AG04449 (cell line): Measurements from ENCODE around the gene NR2F6.
A peak's percentile ranks its signal among the peaks of the same experiment; 100 is the strongest.

Experiments used
- CTCF ChIA-PET: fragments of 350-600 bp; formaldehyde crosslinking; extraction: SDS; loops from one replicate; lab custom pipeline; 2021; ENCODE audit warnings: antibody characterized with exemption; lab: Yijun Ruan, JAX
- POLR2A ChIA-PET: fragments of 400-600, 350-600 bp; formaldehyde crosslinking; extraction: SDS; loops from one replicate; lab custom pipeline; 2020; ENCODE audit warnings: antibody characterized with exemption, inconsistent platforms; lab: Yijun Ruan, JAX
- DNase-seq: peaks from one replicate; pipeline ENCODE4 v3.0.0-alpha.2; 2010; ENCODE audit warnings: low read depth, low spot score
- H3K4me3 ChIP-seq: 2 replicates; pipeline ENCODE4 v1.5.1; 2011; ENCODE audit warnings: low read depth, mild to moderate bottlenecking, control low read depth, low read length
- CTCF ChIP-seq: IDR thresholded peaks from one replicate; pipeline ENCODE4 v1.5.1; 2011; ENCODE audit warnings: mild to moderate bottlenecking, moderate library complexity, low read length, control low read depth, inconsistent platforms; ENCODE audit not compliant: insufficient read depth; ENCODE audit errors: missing control alignments

Gene NR2F6

GRCh38 chr19:17229890-17230289, 15.8 kb downstream of the NR2F6 start:
- no peak overlapping the region for H3K4me3 ChIP-seq
- ChIA-PET POLR2A (interaction anchor here (1.0 kb wide), 1 partner anchor 15 kb away, joined by 3 read pairs; the partner anchor contains the start of gene USE1), CTCF (interaction anchor here (1.2 kb wide), 1 partner anchor 30 kb away, joined by 3 read pairs; no protein-coding TSS in a partner anchor)
- no peak for TF ChIP-seq CTCF
- no peak for DNase-seq

GRCh38 chr19:17227798-17228367, 17.8 kb downstream of the NR2F6 start:
- CTCF ChIA-PET: interaction anchor here (1.1 to 2.1 kb wide), 3 partner anchors 9 to 56 kb away, joined by 3 to 4 read pairs (median 4); no protein-coding TSS in a partner anchor
- no peak overlapping the region; the same call in 1 of the 2 replicates for H3K4me3 ChIP-seq
- no peak for DNase-seq
- POLR2A ChIA-PET: interaction anchor here (0.6 kb wide), 1 partner anchor 77 kb away, joined by 3 read pairs; no protein-coding TSS in a partner anchor
- no peak for TF ChIP-seq CTCF

GRCh38 chr19:17226002-17226933, 19.5 kb downstream of the NR2F6 start, which contains the start of gene OCEL1:
TSS of gene OCEL1 (plus strand) at chr19:17226226. CDS start at chr19:17226248, 22 bp downstream.
- peak within 1 kb of the TSS; percentile 91 for H3K4me3 ChIP-seq
- ChIA-PET POLR2A (interaction anchor here (1.0 to 2.3 kb wide), 5 partner anchors 8 to 17 kb away, joined by 4 to 17 read pairs (median 11); partner anchors contain the start of gene USE1), CTCF (interaction anchor here (0.9 to 2.7 kb wide), 8 partner anchors 8 to 57 kb away, joined by 3 to 25 read pairs (median 4); partner anchors contain the start of genes ANKLE1 and USE1)
- peak; percentile 74 for DNase-seq
- TF ChIP-seq CTCF: no peak

- no peak for TF ChIP-seq CTCF
- H3K4me3 ChIP-seq: no peak overlapping the region
- no peak for DNase-seq
- ChIA-PET CTCF (interaction anchor here (0.9 to 2.7 kb wide), 3 partner anchors 10 to 58 kb away, joined by 3 to 25 read pairs (median 7); partner anchors contain the start of gene USE1), POLR2A (interaction anchor here (2.3 kb wide), 1 partner anchor 10 kb away, joined by 17 read pairs; the partner anchor contains the start of gene USE1)
These were observed 20.7 kb downstream of the NR2F6 start for GRCh38 chr19:17225053-17225452.

- ChIA-PET CTCF (interaction anchor here (0.8 kb wide), 1 partner anchor 16 kb away, joined by 4 read pairs; no protein-coding TSS in a partner anchor), POLR2A (no interaction called here)
- no peak for DNase-seq
- no peak for TF ChIP-seq CTCF
- H3K4me3 ChIP-seq: no peak overlapping the region
These were observed 25.4 kb downstream of the NR2F6 start for GRCh38 chr19:17220207-17220758.
